Measurements from ENCODE around the gene NHS. TPM values are rescaled to one million over a fixed set of nuclear protein-coding genes. Genes with fewer than 3 reads are reported as not detected.

The NHS gene
- total RNA-seq, 1 donor, result 10.5 TPM

GRCh38 chrX:17375637-17376430, 834 bp downstream of the NHS start:
- no peak for TF ChIP-seq CTCF (IDR thresholded peaks at IDR 0.05; ENCODE audit: extremely low read depth, low read depth, low read length)
- H2AFZ ChIP-seq (ENCODE audit: low read length), result peak overlapping the region; percentile 41
- peaks cover 40% of the 10 kb centered on the region for H3K79me2 ChIP-seq (ENCODE audit: insufficient read depth, low read length)
- H3K4me2 ChIP-seq (ENCODE audit: insufficient read depth, low read length), result peak overlapping the region; percentile 77
- peak overlapping the region; percentile 81 for H3K4me3 ChIP-seq (ENCODE audit: insufficient read depth, low read length)
- peak; percentile 78 for DNase-seq (ENCODE audit: insufficient read length, low spot score, missing footprints)
- H3K4me1 ChIP-seq (ENCODE audit: insufficient read depth, low read length), result peaks cover 3% of the 10 kb centered on the region
- H3K9me3 ChIP-seq (ENCODE audit: low read depth, low read length), result no peaks in the 10 kb centered on the region
- no peaks in the 10 kb centered on the region for H3K36me3 ChIP-seq (ENCODE audit: insufficient read depth, low read length)
- H3K27ac ChIP-seq (ENCODE audit: low read depth, low read length), result peak overlapping the region; percentile 65
- peaks cover 2% of the 10 kb centered on the region for H3K27me3 ChIP-seq (ENCODE audit: insufficient read depth, low read length)
- peaks cover 19% of the 10 kb centered on the region for H4K20me1 ChIP-seq (ENCODE audit: insufficient read depth, low read length)

GRCh38 chrX:17376431-17377077, 1.6 kb downstream of the NHS start:
- no peak for TF ChIP-seq CTCF (IDR thresholded peaks at IDR 0.05; ENCODE audit: extremely low read depth, low read depth, low read length)
- Histone ChIP-seq H3K79me2 (ENCODE audit: insufficient read depth, low read length) (peaks cover 42% of the 10 kb centered on the region), H3K4me3 (ENCODE audit: insufficient read depth, low read length) (peak overlapping the region; percentile 81), H3K4me2 (ENCODE audit: insufficient read depth, low read length) (peak overlapping the region; percentile 77), H3K27ac (ENCODE audit: low read depth, low read length) (peak overlapping the region; percentile 65), H3K27me3 (ENCODE audit: insufficient read depth, low read length) (peaks cover 2% of the 10 kb centered on the region), H3K4me1 (ENCODE audit: insufficient read depth, low read length) (peaks cover 3% of the 10 kb centered on the region), H2AFZ (ENCODE audit: low read length) (peak overlapping the region; percentile 22), H4K20me1 (ENCODE audit: insufficient read depth, low read length) (peaks cover 19% of the 10 kb centered on the region), H3K9me3 (ENCODE audit: low read depth, low read length) (no peaks in the 10 kb centered on the region), H3K36me3 (ENCODE audit: insufficient read depth, low read length) (no peaks in the 10 kb centered on the region)
- DNase-seq (ENCODE audit: insufficient read length, low spot score, missing footprints), result peak; percentile 77

- H3K27ac ChIP-seq (ENCODE audit: low read depth, low read length), result peak overlapping the region; percentile 65
- no peak for TF ChIP-seq CTCF (IDR thresholded peaks at IDR 0.05; ENCODE audit: extremely low read depth, low read depth, low read length)
- DNase-seq (ENCODE audit: insufficient read length, low spot score, missing footprints), result peak; percentile 81
Measured at GRCh38 chrX:17377091-17377717, 2.2 kb downstream of the NHS start.

GRCh38 chrX:17377795-17378194, 2.8 kb downstream of the NHS start:
- Histone ChIP-seq H3K4me2 (ENCODE audit: insufficient read depth, low read length) (peak overlapping the region; percentile 77), H3K27ac (ENCODE audit: low read depth, low read length) (no peak overlapping the region), H4K20me1 (ENCODE audit: insufficient read depth, low read length) (peaks cover 19% of the 10 kb centered on the region), H3K36me3 (ENCODE audit: insufficient read depth, low read length) (no peaks in the 10 kb centered on the region), H3K4me3 (ENCODE audit: insufficient read depth, low read length) (peak overlapping the region; percentile 81), H3K79me2 (ENCODE audit: insufficient read depth, low read length) (peaks cover 46% of the 10 kb centered on the region), H3K4me1 (ENCODE audit: insufficient read depth, low read length) (peaks cover 3% of the 10 kb centered on the region), H3K9me3 (ENCODE audit: low read depth, low read length) (no peaks in the 10 kb centered on the region), H3K27me3 (ENCODE audit: insufficient read depth, low read length) (no peaks in the 10 kb centered on the region), H2AFZ (ENCODE audit: low read length) (no peak overlapping the region)
- TF ChIP-seq CTCF (IDR thresholded peaks at IDR 0.05; ENCODE audit: extremely low read depth, low read depth, low read length), result no peak
- peak; percentile 34 for DNase-seq (ENCODE audit: insufficient read length, low spot score, missing footprints)

More at GRCh38 chrX:17377091-17377717, 2.2 kb downstream of the NHS start:
- H3K27me3 ChIP-seq (ENCODE audit: insufficient read depth, low read length), result no peaks in the 10 kb centered on the region
- peaks cover 44% of the 10 kb centered on the region for H3K79me2 ChIP-seq (ENCODE audit: insufficient read depth, low read length)
- no peaks in the 10 kb centered on the region for H3K36me3 ChIP-seq (ENCODE audit: insufficient read depth, low read length)
- H3K4me3 ChIP-seq (ENCODE audit: insufficient read depth, low read length), result peak overlapping the region; percentile 81
- peaks cover 19% of the 10 kb centered on the region for H4K20me1 ChIP-seq (ENCODE audit: insufficient read depth, low read length)
- no peaks in the 10 kb centered on the region for H3K9me3 ChIP-seq (ENCODE audit: low read depth, low read length)
- H3K4me2 ChIP-seq (ENCODE audit: insufficient read depth, low read length), result peak overlapping the region; percentile 77
- no peak overlapping the region for H2AFZ ChIP-seq (ENCODE audit: low read length)
- H3K4me1 ChIP-seq (ENCODE audit: insufficient read depth, low read length), result peaks cover 3% of the 10 kb centered on the region

All from osteoblast (primary cell).